Measurements from ENCODE around the gene ORC3. TPM values are rescaled to one million over a fixed set of nuclear protein-coding genes. Genes with fewer than 3 reads are reported as not detected.
A peak's percentile ranks its signal among the peaks of the same experiment; 100 is the strongest.

The ORC3 gene
- total and polyA plus RNA-seq, 2 of the 4 experiments (the other 2 are of a cell fraction), result 22.3 to 30.6 TPM

GRCh38 chr6:87660226-87660911, 70.4 kb downstream of the ORC3 start:
- H2BK5ac ChIP-seq (ENCODE audit: low read depth, low read length, poor library complexity, severe bottlenecking), result peak overlapping the region; percentile 87
- DNase-seq (peak; percentile 83), ATAC-seq (ENCODE audit: low read depth) (peak; percentile 81)
- H3K4me2 ChIP-seq (ENCODE audit: low read depth, low read length), result no peak overlapping the region
- peak overlapping the region; percentile 21; the same call in 1 of the 2 replicates for H4K5ac ChIP-seq (ENCODE audit: low read depth, low read length)
- H3K4ac ChIP-seq (ENCODE audit: low read depth, low read length), result peak overlapping the region; percentile 38; the same call in 1 of the 2 replicates
- no peaks in the 10 kb centered on the region for H3K27me3 ChIP-seq (ENCODE audit: control insufficient read depth, insufficient read depth, low read length)
- no peak overlapping the region for H2AFZ ChIP-seq (replicated peaks; ENCODE audit: low read length, poor library complexity)
- H3K23ac ChIP-seq (ENCODE audit: low read depth, low read length), result peak overlapping the region; percentile 36; the same call in 1 of the 2 replicates
- CTCF ChIA-PET, result no interaction called here
- peaks cover 2% of the 10 kb centered on the region; the same call in 1 of the 2 replicates for H3K36me3 ChIP-seq (ENCODE audit: control insufficient read depth, insufficient read depth, low read length)
- dilution Hi-C loops (cut with HindIII; ENCODE audit: low sequenced_read_pairs, unreplicated experiment), result no loop called here
- POLR2A ChIA-PET (ENCODE audit: unreplicated experiment), result no interaction called here
- no peak overlapping the region for H3K4me3 ChIP-seq (ENCODE audit: insufficient read depth, low read depth, low read length)
- peak overlapping the region; percentile 56; the same call in 1 of the 2 replicates for H3K18ac ChIP-seq (ENCODE audit: low read depth, low read length)
- in situ Hi-C loops (cut with MboI; ENCODE audit: low sequenced_read_pairs), result no loop called here
- H2BK15ac ChIP-seq (ENCODE audit: low read depth, low read length), result 0 out of 3 replicates have a peak overlapping the region, but pooled peaks have one; percentile 34
- no peak overlapping the region for H2AK9ac ChIP-seq (replicated peaks; ENCODE audit: low read depth, low read length, poor library complexity)
- H4K20me1 ChIP-seq (ENCODE audit: insufficient read depth, low read length), result no peaks in the 10 kb centered on the region
- H2AK5ac ChIP-seq (ENCODE audit: low read depth, low read length), result 0 out of 2 replicates have a peak overlapping the region, but pooled peaks have one; percentile 10
- peak overlapping the region; percentile 76; the same call in 1 of the 2 replicates for H2BK20ac ChIP-seq (ENCODE audit: low read depth, low read length)
- peak overlapping the region; percentile 4; the same call in 1 of the 2 replicates for H3K27ac ChIP-seq (ENCODE audit: insufficient read depth, low read length)
- intact Hi-C loops (cut with micrococcal nuclease), result no loop called here
- peak overlapping the region; percentile 27; the same call in 1 of the 2 replicates for H4K91ac ChIP-seq (ENCODE audit: insufficient read depth, low read depth, low read length)
- H3K9me3 ChIP-seq (ENCODE audit: control insufficient read depth, insufficient read depth, low read length), result no peaks in the 10 kb centered on the region
- no peak overlapping the region for H3K9ac ChIP-seq (ENCODE audit: low read depth, low read length)
- H3K79me1 ChIP-seq (ENCODE audit: low read depth in 1 of 2, low read length in 2 of 2), result peaks cover 2 to 19% of the 10 kb centered on the region in 2 experiments; a peak in 3 of 4 replicates
- no TSS peak for BruUV-seq (replicated peaks)
- peaks cover 15% of the 10 kb centered on the region; the same call in 1 of the 2 replicates for H3K9me1 ChIP-seq (ENCODE audit: insufficient read depth, low read length)
- no peak overlapping the region; the same call in 1 of the 2 replicates for H3K14ac ChIP-seq (replicated peaks; ENCODE audit: low read depth, low read length)
- peaks cover 20% of the 10 kb centered on the region for H3K4me1 ChIP-seq (ENCODE audit: control insufficient read depth, insufficient read depth, low read length)
- peak overlapping the region; percentile 70 for H2BK120ac ChIP-seq (ENCODE audit: low read depth, low read length)
- H4K8ac ChIP-seq (ENCODE audit: low read depth in 2 of 2, low read length in 2 of 2), result peak overlapping the region in 1 of 2 experiments; percentile 53; a peak in 2 of 4 replicates
- no peak overlapping the region for H3K56ac ChIP-seq (ENCODE audit: extremely low read depth, insufficient read depth, low read length)
- TF ChIP-seq MAFK (IDR thresholded peaks at IDR 0.05; ENCODE audit: low read depth, low read length), result no peak
- no peak for TF ChIP-seq MAZ (IDR thresholded peaks at IDR 0.05; ENCODE audit: borderline replicate concordance, low read depth, low read length)
- no peak for TF ChIP-seq RAD21 (IDR thresholded peaks at IDR 0.05; ENCODE audit: low read length)
- TF ChIP-seq SMC3 (IDR thresholded peaks at IDR 0.05; ENCODE audit: low read depth, low read length), result no peak
- no peak for TF ChIP-seq CEBPB (IDR thresholded peaks at IDR 0.05; ENCODE audit: low read depth, low read length)
- no peak for TF ChIP-seq RCOR1 (IDR thresholded peaks at IDR 0.05; ENCODE audit: insufficient replicate concordance, low read length)
- no peak for TF ChIP-seq MXI1 (IDR thresholded peaks at IDR 0.05; ENCODE audit: borderline replicate concordance, low read depth, low read length)
- TF ChIP-seq BHLHE40 (IDR thresholded peaks at IDR 0.05; ENCODE audit: low read depth, low read length), result peak; percentile 8; the same call in 1 of the 2 replicates
- TF ChIP-seq CHD1 (IDR thresholded peaks at IDR 0.05; ENCODE audit: low read depth, low read length), result no peak
- TF ChIP-seq ELK1 (IDR thresholded peaks at IDR 0.05; ENCODE audit: borderline replicate concordance, low read depth, low read length), result no peak
- TF ChIP-seq FOS (IDR thresholded peaks at IDR 0.05; ENCODE audit: low read depth, low read length), result peak; percentile 65
- TF ChIP-seq RFX5 (IDR thresholded peaks at IDR 0.05; ENCODE audit: low read depth, low read length), result no peak
- no peak for TF ChIP-seq POLR2A (IDR thresholded peaks at IDR 0.05; ENCODE audit: low read depth, low read length)
- no peak for TF ChIP-seq USF2 (IDR thresholded peaks at IDR 0.05; ENCODE audit: low read depth, low read length)
- TF ChIP-seq, protein P1, sequence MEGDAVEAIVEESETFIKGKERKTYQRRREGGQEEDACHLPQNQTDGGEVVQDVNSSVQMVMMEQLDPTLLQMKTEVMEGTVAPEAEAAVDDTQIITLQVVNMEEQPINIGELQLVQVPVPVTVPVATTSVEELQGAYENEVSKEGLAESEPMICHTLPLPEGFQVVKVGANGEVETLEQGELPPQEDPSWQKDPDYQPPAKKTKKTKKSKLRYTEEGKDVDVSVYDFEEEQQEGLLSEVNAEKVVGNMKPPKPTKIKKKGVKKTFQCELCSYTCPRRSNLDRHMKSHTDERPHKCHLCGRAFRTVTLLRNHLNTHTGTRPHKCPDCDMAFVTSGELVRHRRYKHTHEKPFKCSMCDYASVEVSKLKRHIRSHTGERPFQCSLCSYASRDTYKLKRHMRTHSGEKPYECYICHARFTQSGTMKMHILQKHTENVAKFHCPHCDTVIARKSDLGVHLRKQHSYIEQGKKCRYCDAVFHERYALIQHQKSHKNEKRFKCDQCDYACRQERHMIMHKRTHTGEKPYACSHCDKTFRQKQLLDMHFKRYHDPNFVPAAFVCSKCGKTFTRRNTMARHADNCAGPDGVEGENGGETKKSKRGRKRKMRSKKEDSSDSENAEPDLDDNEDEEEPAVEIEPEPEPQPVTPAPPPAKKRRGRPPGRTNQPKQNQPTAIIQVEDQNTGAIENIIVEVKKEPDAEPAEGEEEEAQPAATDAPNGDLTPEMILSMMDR (conservative IDR thresholded peaks at IDR 0.05; ENCODE audit: low read depth, low read length), result no peak

All from IMR-90 (cell line).